B cell (primary cell): Measurements from ENCODE around the gene SLC2A6. TPM values are rescaled to one million over a fixed set of nuclear protein-coding genes. Genes with fewer than 3 reads are reported as not detected.

ENCODE experiments used
- ATAC-seq: fragments of 200-7000 bp; cut with Tn5 transposase; one replicate; pipeline ENCODE4 v1.10.0; 2021; ENCODE audit warnings: low read depth, mild to moderate bottlenecking, moderate number of reproducible peaks, moderate library complexity
- CTCF ChIA-PET: fragments of 350-600 bp; sonication (Branson Sonifier 250); formaldehyde crosslinking; loops from one replicate; lab custom pipeline; 2021; ENCODE audit warnings: antibody characterized with exemption, inconsistent platforms; lab: Charles Lee
- POLR2A ChIA-PET: fragments of 350-600 bp; sonication (Branson Sonifier 250); formaldehyde crosslinking; loops from one replicate; lab custom pipeline; 2021; ENCODE audit warnings: antibody characterized with exemption; lab: Charles Lee
- DNase-seq: peaks from one replicate; pipeline ENCODE4 v3.0.0; 2013
- H2AFZ ChIP-seq: 2 replicates; pipeline ENCODE4 v1.6.1; 2012; ENCODE audit warnings: mild to moderate bottlenecking, low read depth, low read length; ENCODE audit not compliant: insufficient read depth, poor library complexity, severe bottlenecking
- H3K27ac ChIP-seq, 2 donors: 1 replicate in 1 of 2; 2 replicates in 1 of 2; pipeline ENCODE4 v1.5.1; 2012 to 2013; ENCODE audit warnings: low read length in 2 of 2, mild to moderate bottlenecking in 2 of 2, moderate library complexity in 1 of 2
- H3K27me3 ChIP-seq, 4 experiments: fragments of 200-600 bp in 1 of 4; sonication (generic) in 1 of 4; replicated peaks in 1 of 4; 1 replicate in 2 of 4; 2 replicates in 2 of 4; pipeline versions ENCODE4 v1.6.1 to v1.7.0; 2013 to 2016; ENCODE audit warnings: low read length in 3 of 4, mild to moderate bottlenecking in 2 of 4, mixed read lengths in 1 of 4, moderate library complexity in 1 of 4; ENCODE audit not compliant: insufficient read depth in 4 of 4, control insufficient read depth in 3 of 4; ENCODE audit errors: control extremely low read depth in 1 of 4
- H3K36me3 ChIP-seq, 2 experiments: replicated peaks in 1 of 2; 1 replicate in 1 of 2; 2 replicates in 1 of 2; pipeline versions ENCODE4 v1.6.1 to v1.7.1; 2013; ENCODE audit warnings: low read length in 1 of 2; ENCODE audit not compliant: insufficient read depth in 2 of 2, control insufficient read depth in 1 of 2; ENCODE audit errors: control extremely low read depth in 1 of 2, extremely low read depth in 1 of 2
- H3K4me1 ChIP-seq, 2 donors: fragments of 200-600 bp in 1 of 2; sonication (generic) in 1 of 2; 1 replicate in 1 of 2; 2 replicates in 1 of 2; pipeline versions ENCODE4 v1.5.1 to v1.6.1; 2013 to 2017; ENCODE audit warnings: low read length in 2 of 2; ENCODE audit not compliant: control insufficient read depth in 2 of 2, insufficient read depth in 2 of 2
- H3K4me2 ChIP-seq: replicated peaks from 2 replicates; pipeline ENCODE3; 2012; ENCODE audit warnings: mild to moderate bottlenecking, low read depth, low read length; ENCODE audit not compliant: poor library complexity, severe bottlenecking
- H3K4me3 ChIP-seq, 5 experiments: fragments of 200-600 bp in 1 of 5; sonication (generic) in 1 of 5; 1 replicate in 3 of 5; 2 replicates in 2 of 5; pipeline versions ENCODE4 v1.5.1 to v1.7.0; 2011 to 2016; ENCODE audit warnings: low read length in 4 of 5, mild to moderate bottlenecking in 4 of 5, low read depth in 2 of 5, control low read depth in 1 of 5, moderate library complexity in 1 of 5; ENCODE audit not compliant: insufficient read depth in 1 of 5; ENCODE audit errors: control extremely low read depth in 1 of 5, extremely low read depth in 1 of 5
- H3K79me2 ChIP-seq: fragments of 200-600 bp; sonication (generic); one replicate; pipeline ENCODE4 v1.6.0; 2016; ENCODE audit warnings: low read length; ENCODE audit not compliant: control insufficient read depth, insufficient read depth
- H3K9ac ChIP-seq: fragments of 200-600 bp; sonication (generic); 2 replicates; pipeline ENCODE4 v1.6.1; 2017; ENCODE audit warnings: mild to moderate bottlenecking, low read length, moderate library complexity
- H3K9me3 ChIP-seq, 3 donors: one replicate each; pipeline versions ENCODE4 v1.6.1 to v1.7.1; 2013; ENCODE audit warnings: low read length in 2 of 3; ENCODE audit not compliant: control insufficient read depth in 2 of 3, insufficient read depth in 1 of 3; ENCODE audit errors: control extremely low read depth in 1 of 3
- H4K20me1 ChIP-seq: 2 replicates; pipeline ENCODE4 v1.6.0; 2012; ENCODE audit warnings: mild to moderate bottlenecking, low read length; ENCODE audit not compliant: insufficient read depth, control insufficient read depth, poor library complexity, severe bottlenecking
- H3K27ac Mint-ChIP-seq: one replicate; pipeline ENCODE4 v1.8.0; 2021; ENCODE audit warnings: mixed read lengths
- H3K27me3 Mint-ChIP-seq: one replicate; pipeline ENCODE4 v1.8.0; 2021; ENCODE audit warnings: mixed read lengths
- H3K4me1 Mint-ChIP-seq: one replicate; pipeline ENCODE4 v1.8.0; 2021; ENCODE audit warnings: mixed read lengths
- H3K4me3 Mint-ChIP-seq: one replicate; pipeline ENCODE4 v1.8.0; 2021; ENCODE audit warnings: mixed read lengths
- H3K9me3 Mint-ChIP-seq: one replicate; pipeline ENCODE4 v1.8.0; 2022; ENCODE audit warnings: mixed read lengths; ENCODE audit not compliant: insufficient read depth
- EZH2 ChIP-seq: IDR thresholded peaks from 2 replicates; pipeline ENCODE4 v1.6.1; 2012; ENCODE audit warnings: borderline replicate concordance, low read depth, mild to moderate bottlenecking, moderate library complexity, low read length; ENCODE audit not compliant: insufficient read depth, poor library complexity, severe bottlenecking
- WGBS: methylation state at CpG from one replicate; pipeline ENCODE4 v1.1.5; 2013; ENCODE audit warnings: missing lambda C conversion rate; ENCODE audit not compliant: insufficient coverage; 5-methylcytosine and 5-hydroxymethylcytosine counted together
- intact Hi-C: fragments of 100-400 bp; cut with micrococcal nuclease; formaldehyde crosslinking; loops from one replicate; pipeline ENCODE4 v1.10.0; 2022
- polyA plus RNA-seq: library from polyadenylated mRNA; depleted of rRNA; stranded (reverse); fragments of >200 nt; gene quantifications from 2 replicates; pipeline ENCODE4 v1.2.3, GENCODE V29; 2012
- total RNA-seq, 2 donors: library from RNA; stranded (reverse); fragments of 120-200 nt in 1 of 2; gene quantifications; 1 replicate in 1 of 2; 2 replicates in 1 of 2; pipeline versions ENCODE4 v1.2.3 to v1.2.4, GENCODE V29; 2013 to 2022
- TF ChIP-seq, protein P1 (sequence below): fragments of 200-600 bp; IDR thresholded peaks from one replicate; pipeline ENCODE4 v1.8.0; 2022; ENCODE audit warnings: antibody characterized with exemption, mild to moderate bottlenecking

Gene SLC2A6
- total and polyA plus RNA-seq, 2 donors (not counting 1 experiment from before 2014, with no cell fraction given) = 51.8 to 108 TPM

DNA sequence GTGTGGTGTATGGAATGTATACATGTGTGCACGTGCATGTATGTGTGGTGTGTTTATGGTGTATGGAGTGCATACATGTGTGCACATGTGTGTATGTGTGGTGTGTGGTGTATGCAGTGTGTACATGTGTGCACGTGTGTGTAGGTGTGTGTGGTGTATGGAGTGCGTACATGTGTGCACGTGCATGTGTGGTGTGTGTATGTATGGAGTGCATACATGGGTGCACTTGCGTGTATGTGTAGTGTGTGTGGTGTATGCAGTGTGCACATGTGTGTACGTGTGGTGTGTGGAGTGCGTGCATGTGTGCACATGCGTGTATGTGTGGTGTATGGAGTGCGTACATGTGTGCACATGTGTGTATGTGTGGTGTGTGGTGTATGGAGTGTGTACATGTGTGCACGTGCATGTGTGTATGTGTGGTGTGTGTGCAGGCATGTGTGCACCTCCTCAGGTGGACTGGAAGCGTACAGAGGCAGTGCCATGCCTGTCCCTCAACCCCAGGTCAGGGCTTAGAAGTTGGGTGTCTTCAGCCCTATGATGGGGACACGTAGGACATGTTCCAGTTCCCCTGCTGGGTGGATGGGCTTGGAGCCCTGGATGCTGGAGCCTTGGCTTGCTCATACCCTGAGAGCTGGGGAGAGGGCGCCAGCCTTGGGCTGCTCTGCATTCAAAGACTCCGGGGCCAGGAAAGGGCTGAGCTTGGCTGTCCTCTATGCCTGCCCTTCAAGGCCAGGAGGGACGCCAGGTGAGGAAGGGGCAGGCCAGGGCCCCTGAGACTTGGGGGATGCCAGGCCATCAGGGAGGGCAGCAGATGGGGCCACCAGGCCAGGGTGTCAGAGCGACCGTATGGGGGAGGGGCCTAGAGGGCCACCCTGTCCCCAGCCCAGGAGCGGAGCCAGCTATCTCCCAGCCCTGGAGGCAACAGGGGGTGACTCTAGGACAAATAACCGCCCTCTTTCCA is 33.6 kb upstream of the SLC2A6 start:
- Histone ChIP-seq H3K79me2 (no peaks in the 10 kb centered on the region), H3K27ac (no peak overlapping the region), H3K9me3 (peaks cover 0 to 5% (median 0%) of the 10 kb centered on the region in 3 donors), H3K36me3 (no peaks in the 10 kb centered on the region), H3K4me2 (no peak overlapping the region), H3K9ac (no peak overlapping the region), H4K20me1 (no peaks in the 10 kb centered on the region), H2AFZ (no peak overlapping the region), H3K4me3 (no peak overlapping the region), H3K4me1 (peaks cover 0 to 4% of the 10 kb centered on the region in 2 donors), H3K27me3 (peaks cover 0 to 13% (median 1%) of the 10 kb centered on the region in 4 experiments)
- H3K4me3 Mint-ChIP-seq = no peak overlapping the region
- H3K4me1 Mint-ChIP-seq = no peaks in the 10 kb centered on the region
- POLR2A ChIA-PET = no interaction called here
- H3K27ac Mint-ChIP-seq = no peak overlapping the region
- DNase-seq (no peak), ATAC-seq (no peak)
- H3K27me3 Mint-ChIP-seq = peaks cover 11% of the 10 kb centered on the region
- intact Hi-C loops = no loop called here
- no peak for TF ChIP-seq EZH2
- TF ChIP-seq, protein P1, sequence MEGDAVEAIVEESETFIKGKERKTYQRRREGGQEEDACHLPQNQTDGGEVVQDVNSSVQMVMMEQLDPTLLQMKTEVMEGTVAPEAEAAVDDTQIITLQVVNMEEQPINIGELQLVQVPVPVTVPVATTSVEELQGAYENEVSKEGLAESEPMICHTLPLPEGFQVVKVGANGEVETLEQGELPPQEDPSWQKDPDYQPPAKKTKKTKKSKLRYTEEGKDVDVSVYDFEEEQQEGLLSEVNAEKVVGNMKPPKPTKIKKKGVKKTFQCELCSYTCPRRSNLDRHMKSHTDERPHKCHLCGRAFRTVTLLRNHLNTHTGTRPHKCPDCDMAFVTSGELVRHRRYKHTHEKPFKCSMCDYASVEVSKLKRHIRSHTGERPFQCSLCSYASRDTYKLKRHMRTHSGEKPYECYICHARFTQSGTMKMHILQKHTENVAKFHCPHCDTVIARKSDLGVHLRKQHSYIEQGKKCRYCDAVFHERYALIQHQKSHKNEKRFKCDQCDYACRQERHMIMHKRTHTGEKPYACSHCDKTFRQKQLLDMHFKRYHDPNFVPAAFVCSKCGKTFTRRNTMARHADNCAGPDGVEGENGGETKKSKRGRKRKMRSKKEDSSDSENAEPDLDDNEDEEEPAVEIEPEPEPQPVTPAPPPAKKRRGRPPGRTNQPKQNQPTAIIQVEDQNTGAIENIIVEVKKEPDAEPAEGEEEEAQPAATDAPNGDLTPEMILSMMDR = no peak
- CTCF ChIA-PET = no interaction called here
- 90% methylated on average over 19 of the region's 19 CpGs for WGBS
- no peaks in the 10 kb centered on the region for H3K9me3 Mint-ChIP-seq

DNA sequence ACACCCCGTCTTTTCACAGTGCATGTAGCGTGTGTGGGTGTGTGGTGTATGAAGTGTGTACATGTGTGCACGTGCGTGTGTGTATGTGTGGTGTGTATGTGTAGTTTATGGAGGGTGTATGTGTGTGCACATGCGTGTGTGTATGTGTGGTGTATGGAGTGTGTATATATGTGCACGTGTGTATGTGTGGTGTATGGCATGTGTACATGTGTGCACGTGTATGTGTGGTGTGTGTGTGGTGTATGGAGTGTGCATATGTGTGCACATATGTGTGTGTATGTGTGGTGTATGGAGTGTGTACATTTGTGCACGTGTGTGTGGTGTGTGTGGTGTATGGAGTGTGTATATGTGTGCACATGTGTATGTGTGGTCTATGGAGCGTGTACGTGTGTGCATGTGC is 32.7 kb upstream of the SLC2A6 start:
- 87% methylated on average over 10 of the region's 10 CpGs for WGBS
- ChIA-PET CTCF (no interaction called here), POLR2A (no interaction called here)
- Histone ChIP-seq H2AFZ (no peak overlapping the region), H3K27me3 (peaks cover 0 to 13% (median 1%) of the 10 kb centered on the region in 4 experiments), H3K27ac (no peak overlapping the region), H4K20me1 (no peaks in the 10 kb centered on the region), H3K4me1 (peaks cover 0 to 4% of the 10 kb centered on the region in 2 donors), H3K9me3 (peaks cover 0 to 5% (median 0%) of the 10 kb centered on the region in 3 donors), H3K9ac (no peak overlapping the region), H3K4me3 (no peak overlapping the region), H3K4me2 (no peak overlapping the region), H3K36me3 (no peaks in the 10 kb centered on the region), H3K79me2 (no peaks in the 10 kb centered on the region)
- H3K27ac Mint-ChIP-seq = no peak overlapping the region
- no peak for TF ChIP-seq EZH2
- TF ChIP-seq, protein P1 = no peak
- peaks cover 14% of the 10 kb centered on the region for H3K27me3 Mint-ChIP-seq
- no peak for ATAC-seq
- H3K4me1 Mint-ChIP-seq = no peaks in the 10 kb centered on the region
- intact Hi-C loops = no loop called here
- no peaks in the 10 kb centered on the region for H3K9me3 Mint-ChIP-seq
- no peak overlapping the region for H3K4me3 Mint-ChIP-seq
- DNase-seq = no peak
